Glutamatergic neuron (in vitro differentiated cells): Measurements from ENCODE around the gene NUDT22. TPM values are rescaled to one million over a fixed set of nuclear protein-coding genes. Genes with fewer than 3 reads are reported as not detected.

Experiments
- DNase-seq: peaks from one replicate; pipeline ENCODE4 v3.0.0; 2022
- H3K27ac Mint-ChIP-seq: one replicate; pipeline ENCODE4 v1.8.0; 2020; ENCODE audit warnings: mild to moderate bottlenecking, mixed read lengths, inconsistent platforms; ENCODE audit not compliant: unreplicated experiment
- H3K27me3 Mint-ChIP-seq: one replicate; pipeline ENCODE4 v1.8.0; 2020; ENCODE audit warnings: mild to moderate bottlenecking, moderate library complexity, mixed read lengths, inconsistent platforms; ENCODE audit not compliant: unreplicated experiment
- H3K36me3 Mint-ChIP-seq: one replicate; pipeline ENCODE4 v1.8.0; 2020; ENCODE audit warnings: mild to moderate bottlenecking, mixed read lengths, inconsistent platforms; ENCODE audit not compliant: unreplicated experiment
- H3K4me1 Mint-ChIP-seq: one replicate; pipeline ENCODE4 v1.8.0; 2020; ENCODE audit warnings: mild to moderate bottlenecking, low read depth, mixed read lengths, inconsistent platforms; ENCODE audit not compliant: unreplicated experiment
- H3K4me3 Mint-ChIP-seq: one replicate; pipeline ENCODE4 v1.8.0; 2020; ENCODE audit warnings: mild to moderate bottlenecking, mixed read lengths, inconsistent platforms; ENCODE audit not compliant: unreplicated experiment
- H3K9me3 Mint-ChIP-seq: one replicate; pipeline ENCODE4 v1.8.0; 2020; ENCODE audit warnings: mild to moderate bottlenecking, moderate library complexity, mixed read lengths, inconsistent platforms; ENCODE audit not compliant: unreplicated experiment
- total RNA-seq: library from RNA; stranded (reverse); fragmentation: NEBNext Ultra II Directional; extraction: Animal tissue kit (Norgen Biotek cat#: 25700); gene quantifications from one replicate; pipeline ENCODE4 v1.2.1, GENCODE V29; 2021; ENCODE audit not compliant: unreplicated experiment
- TF ChIP-seq, protein P1 (sequence below): fragments of 200-600 bp; sonication (generic); IDR thresholded peaks from one replicate; pipeline ENCODE4 v1.5.0; 2021; ENCODE audit not compliant: partially characterized antibody, unreplicated experiment

NUDT22 gene
- total RNA-seq, 1 donor from 2014 or later: 37.0 TPM

GRCh38 chr11:64259533-64260067 is 33.5 kb downstream of the NUDT22 start:
- H3K27ac Mint-ChIP-seq: no peak overlapping the region

DNA sequence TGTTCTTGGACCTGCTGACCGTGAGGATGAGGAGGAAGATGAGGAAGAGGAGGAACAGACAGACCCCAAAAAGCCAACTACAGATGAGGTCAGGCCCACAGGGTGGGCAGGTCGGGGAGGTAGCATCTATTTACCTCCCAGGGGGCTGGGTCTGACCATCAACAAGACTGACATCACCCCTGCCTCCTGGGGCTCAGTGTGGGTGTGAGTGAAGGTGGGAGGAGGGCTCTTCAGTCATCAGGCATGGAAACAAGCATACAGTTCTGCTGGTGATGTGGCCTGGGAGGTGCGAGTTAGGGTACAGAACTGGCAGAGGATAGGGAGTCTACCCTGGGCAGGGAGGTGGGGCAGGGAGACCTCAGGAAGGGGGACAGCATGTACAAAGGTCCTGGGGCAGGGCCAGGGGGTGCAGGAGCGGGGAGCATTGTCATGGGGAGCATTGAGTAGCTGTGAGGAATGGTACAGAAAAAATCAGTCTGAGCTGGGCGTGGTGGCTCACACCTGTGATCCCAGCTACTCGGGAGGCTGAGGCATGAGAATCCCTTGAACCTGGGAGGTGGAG is 34.2 kb downstream of the NUDT22 start:
- no peak overlapping the region for H3K27ac Mint-ChIP-seq
- DNase-seq: no peak
- H3K27me3 Mint-ChIP-seq: peaks cover 15% of the 10 kb centered on the region
- TF ChIP-seq, protein P1, sequence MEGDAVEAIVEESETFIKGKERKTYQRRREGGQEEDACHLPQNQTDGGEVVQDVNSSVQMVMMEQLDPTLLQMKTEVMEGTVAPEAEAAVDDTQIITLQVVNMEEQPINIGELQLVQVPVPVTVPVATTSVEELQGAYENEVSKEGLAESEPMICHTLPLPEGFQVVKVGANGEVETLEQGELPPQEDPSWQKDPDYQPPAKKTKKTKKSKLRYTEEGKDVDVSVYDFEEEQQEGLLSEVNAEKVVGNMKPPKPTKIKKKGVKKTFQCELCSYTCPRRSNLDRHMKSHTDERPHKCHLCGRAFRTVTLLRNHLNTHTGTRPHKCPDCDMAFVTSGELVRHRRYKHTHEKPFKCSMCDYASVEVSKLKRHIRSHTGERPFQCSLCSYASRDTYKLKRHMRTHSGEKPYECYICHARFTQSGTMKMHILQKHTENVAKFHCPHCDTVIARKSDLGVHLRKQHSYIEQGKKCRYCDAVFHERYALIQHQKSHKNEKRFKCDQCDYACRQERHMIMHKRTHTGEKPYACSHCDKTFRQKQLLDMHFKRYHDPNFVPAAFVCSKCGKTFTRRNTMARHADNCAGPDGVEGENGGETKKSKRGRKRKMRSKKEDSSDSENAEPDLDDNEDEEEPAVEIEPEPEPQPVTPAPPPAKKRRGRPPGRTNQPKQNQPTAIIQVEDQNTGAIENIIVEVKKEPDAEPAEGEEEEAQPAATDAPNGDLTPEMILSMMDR: no peak
- H3K4me1 Mint-ChIP-seq: no peaks in the 10 kb centered on the region
- H3K36me3 Mint-ChIP-seq: no peaks in the 10 kb centered on the region
- H3K4me3 Mint-ChIP-seq: no peak overlapping the region
- peaks cover 6% of the 10 kb centered on the region for H3K9me3 Mint-ChIP-seq

More at GRCh38 chr11:64259533-64260067, 33.5 kb downstream of the NUDT22 start:
- no peak overlapping the region for H3K4me3 Mint-ChIP-seq
- DNase-seq: no peak
- TF ChIP-seq, protein P1: no peak
- H3K27me3 Mint-ChIP-seq: peaks cover 16% of the 10 kb centered on the region
- peaks cover 6% of the 10 kb centered on the region for H3K9me3 Mint-ChIP-seq
- no peaks in the 10 kb centered on the region for H3K36me3 Mint-ChIP-seq
- no peaks in the 10 kb centered on the region for H3K4me1 Mint-ChIP-seq

- Mint-ChIP-seq H3K4me3 (no peak overlapping the region), H3K27ac (no peak overlapping the region), H3K27me3 (peaks cover 13% of the 10 kb centered on the region), H3K4me1 (no peaks in the 10 kb centered on the region), H3K36me3 (no peaks in the 10 kb centered on the region), H3K9me3 (peaks cover 6% of the 10 kb centered on the region)
- TF ChIP-seq, protein P1: no peak
- no peak for DNase-seq
Observed at GRCh38 chr11:64261556-64262080, 35.5 kb downstream of the NUDT22 start.

- DNase-seq: no peak
- Mint-ChIP-seq H3K4me3 (no peak overlapping the region), H3K36me3 (no peaks in the 10 kb centered on the region)
Observed at GRCh38 chr11:64262271-64263002, 36.4 kb downstream of the NUDT22 start.

More at GRCh38 chr11:64262271-64263002, 36.4 kb downstream of the NUDT22 start:
- peaks cover 6% of the 10 kb centered on the region for H3K9me3 Mint-ChIP-seq
- TF ChIP-seq, protein P1: no peak
- no peaks in the 10 kb centered on the region for H3K4me1 Mint-ChIP-seq
- no peak overlapping the region for H3K27ac Mint-ChIP-seq
- H3K27me3 Mint-ChIP-seq: peaks cover 13% of the 10 kb centered on the region
